Keratinocyte (primary cell): ENCODE data around the gene CRELD1. TPM values are rescaled to one million over a fixed set of nuclear protein-coding genes. Genes with fewer than 3 reads are reported as not detected.

Experiments used
- DNase-seq: peaks from one replicate; pipeline ENCODE4 v3.0.0-alpha.2; 2011; ENCODE audit warnings: low read depth, missing footprints, low spot score
- FAIRE-seq: peaks from 2 replicates; lab custom pipeline; 2011; peaks lifted over from hg19 to GRCh38; lab: Jason Lieb, UNC
- H2AFZ ChIP-seq: 2 replicates; pipeline ENCODE4 v1.6.0; 2012; ENCODE audit warnings: low read length, control low read depth, inconsistent platforms; ENCODE audit not compliant: control insufficient read depth
- H3K27ac ChIP-seq: 2 replicates; pipeline ENCODE4 v1.5.1; 2011; ENCODE audit warnings: low read length; ENCODE audit not compliant: control insufficient read depth, insufficient read depth
- H3K27me3 ChIP-seq: 3 replicates; pipeline ENCODE4 v1.6.0; 2011; ENCODE audit warnings: low read length; ENCODE audit not compliant: control insufficient read depth, insufficient read depth; ENCODE audit errors: extremely low read depth
- H3K36me3 ChIP-seq, 2 experiments: 2 replicates in 1 of 2; 3 replicates in 1 of 2; pipeline ENCODE4 v1.5.1; 2011; ENCODE audit warnings: low read length in 2 of 2, mild to moderate bottlenecking in 1 of 2; ENCODE audit not compliant: control insufficient read depth in 2 of 2, insufficient read depth in 2 of 2; ENCODE audit errors: extremely low read depth in 1 of 2
- H3K4me1 ChIP-seq: 3 replicates; pipeline ENCODE4 v1.5.1; 2011; ENCODE audit warnings: low read length; ENCODE audit not compliant: control insufficient read depth, insufficient read depth; ENCODE audit errors: extremely low read depth
- H3K4me2 ChIP-seq: 3 replicates; pipeline ENCODE4 v1.6.0; 2011; ENCODE audit warnings: low read depth, low read length; ENCODE audit not compliant: control insufficient read depth, insufficient read depth; ENCODE audit errors: extremely low read depth
- H3K4me3 ChIP-seq, 3 experiments: fragments of 200-600 bp in 1 of 3; sonication (generic) in 1 of 3; 2 replicates in 2 of 3; 3 replicates in 1 of 3; pipeline ENCODE4 v1.5.1; 2011 to 2016; ENCODE audit warnings: low read length in 3 of 3, mild to moderate bottlenecking in 3 of 3, control low read depth in 2 of 3, inconsistent platforms in 1 of 3, low read depth in 1 of 3, mixed read lengths in 1 of 3, mixed run types in 1 of 3, moderate library complexity in 1 of 3; ENCODE audit not compliant: control insufficient read depth in 2 of 3, insufficient read depth in 2 of 3; ENCODE audit errors: extremely low read depth in 1 of 3
- H3K79me2 ChIP-seq: 2 replicates; pipeline ENCODE4 v1.6.0; 2012; ENCODE audit warnings: low read length; ENCODE audit not compliant: control insufficient read depth, insufficient read depth
- H3K9ac ChIP-seq: 3 replicates; pipeline ENCODE4 v1.6.0; 2011; ENCODE audit warnings: low read length; ENCODE audit not compliant: control insufficient read depth, insufficient read depth; ENCODE audit errors: extremely low read depth
- H3K9me1 ChIP-seq: 3 replicates; pipeline ENCODE4 v1.6.0; 2011; ENCODE audit warnings: low read length; ENCODE audit not compliant: control insufficient read depth, insufficient read depth; ENCODE audit errors: extremely low read depth
- H3K9me3 ChIP-seq: 2 replicates; pipeline ENCODE4 v1.5.1; 2012; ENCODE audit warnings: low read depth, low read length; ENCODE audit not compliant: control insufficient read depth
- H4K20me1 ChIP-seq: 3 replicates; pipeline ENCODE4 v1.6.0; 2011; ENCODE audit warnings: low read length; ENCODE audit not compliant: control insufficient read depth, insufficient read depth; ENCODE audit errors: extremely low read depth
- CTCF ChIP-seq, 3 experiments: IDR thresholded peaks in 1 of 3; conservative IDR thresholded peaks in 1 of 3; optimal IDR thresholded peaks in 1 of 3; 2 replicates in 2 of 3; 3 replicates in 1 of 3; pipeline versions ENCODE3 to v1.5.1; 2011; ENCODE audit warnings: low read length in 3 of 3, mild to moderate bottlenecking in 3 of 3, moderate library complexity in 2 of 3, control low read depth in 1 of 3, inconsistent platforms in 1 of 3; ENCODE audit not compliant: insufficient read depth in 2 of 3; ENCODE audit errors: extremely low read depth in 1 of 3
- EZH2 ChIP-seq: IDR thresholded peaks from one replicate; pipeline ENCODE4 v1.6.1; 2012; ENCODE audit warnings: inconsistent platforms, mild to moderate bottlenecking, low read length, moderate library complexity
- dilution Hi-C: fragments of 300-500 bp; cut with MboI; formaldehyde crosslinking; loops from one replicate; pipeline ENCODE4 v1.7.0; 2020; ENCODE audit warnings: low sequenced_read_pairs; ENCODE audit not compliant: extremely low pct_ligation_motif_present
- polyA plus RNA-seq, 5 experiments: library from polyadenylated mRNA; depleted of rRNA in 3 of 5; stranded (reverse) in 3 of 5; stranded (forward) in 1 of 5; unstranded in 1 of 5; fragments of >200 nt; gene quantifications; 1 replicate in 1 of 5; 2 replicates in 3 of 5; 3 replicates in 1 of 5; pipeline versions ENCODE4 v1.2.1 to v1.2.3, GENCODE V29; 2011 to 2012; ENCODE audit warnings: missing spikeins in 2 of 5, low read depth in 1 of 5, low replicate concordance in 1 of 5

Gene CRELD1
- polyA plus RNA-seq, 1 donor (not counting 4 experiments of a cell fraction or from before 2014, with no cell fraction given) = 11.2 TPM

GRCh38 chr3:9902372-9903237, 31.0 kb upstream of the CRELD1 start, which contains the start of gene IL17RE:
TSS of gene IL17RE (plus strand) at chr3:9902848. CDS start at chr3:9902933, 85 bp downstream.
- peak within 1 kb of the TSS; percentile 21 for H3K27ac ChIP-seq
- H2AFZ ChIP-seq = peak within 1 kb of the TSS; percentile 93
- TF ChIP-seq CTCF (optimal IDR thresholded peaks at IDR 0.05 in 1 of 3, IDR thresholded peaks at IDR 0.05 in 1 of 3, conservative IDR thresholded peaks at IDR 0.05 in 1 of 3; ENCODE audit: extremely low read depth in 1 of 3, insufficient read depth in 2 of 3, low read length in 3 of 3) (no peak), EZH2 (no peak)

DNA sequence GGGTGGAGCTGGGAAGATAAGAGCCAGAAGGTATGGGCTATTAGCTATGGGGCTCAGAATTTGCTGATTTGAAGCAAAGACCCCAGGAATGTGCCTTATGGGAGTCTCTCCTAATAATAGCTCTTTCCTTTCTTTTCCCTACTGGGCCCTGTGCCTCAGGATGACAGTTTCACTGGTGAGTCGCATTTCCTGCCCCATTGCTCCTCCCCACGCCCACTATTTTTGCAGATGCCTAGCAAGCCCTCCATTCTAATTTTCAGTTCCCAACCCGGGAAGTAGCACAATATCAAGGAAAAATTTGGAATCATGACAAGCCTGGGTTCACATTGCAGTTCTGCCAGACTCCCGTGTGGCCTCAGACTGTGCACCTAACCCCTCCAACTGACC, 30.4 kb upstream of the CRELD1 start:
- peaks cover 34% of the 10 kb centered on the region for H3K4me1 ChIP-seq
- H3K27me3 ChIP-seq = no peaks in the 10 kb centered on the region
- no peaks in the 10 kb centered on the region for H3K79me2 ChIP-seq
- dilution Hi-C loops = no loop called here
- H3K9me3 ChIP-seq = no peaks in the 10 kb centered on the region
- peak overlapping the region; percentile 93 for H2AFZ ChIP-seq
- DNase-seq = no peak
- H3K9me1 ChIP-seq = peaks cover 5% of the 10 kb centered on the region
- TF ChIP-seq EZH2 (no peak), CTCF (optimal IDR thresholded peaks at IDR 0.05 in 1 of 3, IDR thresholded peaks at IDR 0.05 in 1 of 3, conservative IDR thresholded peaks at IDR 0.05 in 1 of 3; ENCODE audit: extremely low read depth in 1 of 3, insufficient read depth in 2 of 3, low read length in 3 of 3) (no peak)
- H3K27ac ChIP-seq = peak overlapping the region; percentile 21
- peaks cover 6 to 8% of the 10 kb centered on the region in 2 experiments for H3K36me3 ChIP-seq
- H3K4me2 ChIP-seq = peak overlapping the region; percentile 72
- H4K20me1 ChIP-seq = no peaks in the 10 kb centered on the region
- peak overlapping the region; percentile 56 for H3K9ac ChIP-seq
- peak overlapping the region; percentile 45 to 55 (median 54) for H3K4me3 ChIP-seq
- FAIRE-seq = no peak

More at GRCh38 chr3:9902372-9903237, 31.0 kb upstream of the CRELD1 start, which contains the start of gene IL17RE:
- no peaks in the 10 kb centered on the region for H3K27me3 ChIP-seq
- peak within 1 kb of the TSS; percentile 56 for H3K9ac ChIP-seq
- peak within 1 kb of the TSS; percentile 72 for H3K4me2 ChIP-seq
- no peaks in the 10 kb centered on the region for H3K79me2 ChIP-seq
- DNase-seq (no peak), FAIRE-seq (peak; percentile 39)
- dilution Hi-C loops = no loop called here
- peak within 1 kb of the TSS; percentile 45 to 55 (median 54) for H3K4me3 ChIP-seq
- H3K4me1 ChIP-seq = peaks cover 40% of the 10 kb centered on the region
- no peaks in the 10 kb centered on the region for H3K9me3 ChIP-seq
- peaks cover 7% of the 10 kb centered on the region for H3K9me1 ChIP-seq
- H4K20me1 ChIP-seq = no peaks in the 10 kb centered on the region
- H3K36me3 ChIP-seq = peaks cover 4 to 7% of the 10 kb centered on the region in 2 experiments
